ENCODE results near the gene DYNLRB1. TPM values are rescaled to one million over a fixed set of nuclear protein-coding genes. Genes with fewer than 3 reads are reported as not detected.

Gene DYNLRB1
- total RNA-seq, 2 donors from 2014 or later, result 106 to 107 TPM

DNA sequence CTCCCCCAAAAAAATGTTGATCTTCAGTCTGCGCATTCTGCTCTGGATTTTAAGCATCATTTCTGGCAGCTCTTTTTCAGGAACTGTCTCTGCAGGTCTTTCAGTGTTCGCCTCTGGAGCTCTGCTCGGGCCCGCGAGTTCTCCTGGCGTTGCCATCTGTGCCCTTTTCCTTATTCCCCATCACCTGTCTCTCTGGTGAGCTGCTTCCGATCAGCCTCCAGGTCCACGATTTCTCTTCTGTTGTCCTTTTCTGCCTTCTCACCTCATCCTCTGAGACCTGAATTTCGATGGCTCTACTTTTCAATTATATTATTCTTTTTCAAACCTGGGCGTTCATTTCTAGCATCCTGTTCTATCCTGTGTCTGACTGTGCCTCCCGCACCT lies 41.7 kb downstream of the DYNLRB1 start:
- H3K27me3 ChIP-seq, result no peaks in the 10 kb centered on the region
- peak overlapping the region; percentile 81 for H3K27ac ChIP-seq
- TF ChIP-seq, protein P1, sequence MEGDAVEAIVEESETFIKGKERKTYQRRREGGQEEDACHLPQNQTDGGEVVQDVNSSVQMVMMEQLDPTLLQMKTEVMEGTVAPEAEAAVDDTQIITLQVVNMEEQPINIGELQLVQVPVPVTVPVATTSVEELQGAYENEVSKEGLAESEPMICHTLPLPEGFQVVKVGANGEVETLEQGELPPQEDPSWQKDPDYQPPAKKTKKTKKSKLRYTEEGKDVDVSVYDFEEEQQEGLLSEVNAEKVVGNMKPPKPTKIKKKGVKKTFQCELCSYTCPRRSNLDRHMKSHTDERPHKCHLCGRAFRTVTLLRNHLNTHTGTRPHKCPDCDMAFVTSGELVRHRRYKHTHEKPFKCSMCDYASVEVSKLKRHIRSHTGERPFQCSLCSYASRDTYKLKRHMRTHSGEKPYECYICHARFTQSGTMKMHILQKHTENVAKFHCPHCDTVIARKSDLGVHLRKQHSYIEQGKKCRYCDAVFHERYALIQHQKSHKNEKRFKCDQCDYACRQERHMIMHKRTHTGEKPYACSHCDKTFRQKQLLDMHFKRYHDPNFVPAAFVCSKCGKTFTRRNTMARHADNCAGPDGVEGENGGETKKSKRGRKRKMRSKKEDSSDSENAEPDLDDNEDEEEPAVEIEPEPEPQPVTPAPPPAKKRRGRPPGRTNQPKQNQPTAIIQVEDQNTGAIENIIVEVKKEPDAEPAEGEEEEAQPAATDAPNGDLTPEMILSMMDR (IDR thresholded peaks at IDR 0.05), result no peak
- no peaks in the 10 kb centered on the region for H3K36me3 ChIP-seq
- no peak for DNase-seq
- H3K9me3 ChIP-seq, result no peaks in the 10 kb centered on the region
- peak overlapping the region; percentile 68 to 73 for H3K9ac ChIP-seq (ENCODE audit: low read depth in 2 of 2, low read length in 2 of 2)
- H3K4me3 ChIP-seq, result peak overlapping the region; percentile 51
- H3K4me1 ChIP-seq, result no peaks in the 10 kb centered on the region
- intact Hi-C loops (cut with DNase I), result no loop called here

DNA sequence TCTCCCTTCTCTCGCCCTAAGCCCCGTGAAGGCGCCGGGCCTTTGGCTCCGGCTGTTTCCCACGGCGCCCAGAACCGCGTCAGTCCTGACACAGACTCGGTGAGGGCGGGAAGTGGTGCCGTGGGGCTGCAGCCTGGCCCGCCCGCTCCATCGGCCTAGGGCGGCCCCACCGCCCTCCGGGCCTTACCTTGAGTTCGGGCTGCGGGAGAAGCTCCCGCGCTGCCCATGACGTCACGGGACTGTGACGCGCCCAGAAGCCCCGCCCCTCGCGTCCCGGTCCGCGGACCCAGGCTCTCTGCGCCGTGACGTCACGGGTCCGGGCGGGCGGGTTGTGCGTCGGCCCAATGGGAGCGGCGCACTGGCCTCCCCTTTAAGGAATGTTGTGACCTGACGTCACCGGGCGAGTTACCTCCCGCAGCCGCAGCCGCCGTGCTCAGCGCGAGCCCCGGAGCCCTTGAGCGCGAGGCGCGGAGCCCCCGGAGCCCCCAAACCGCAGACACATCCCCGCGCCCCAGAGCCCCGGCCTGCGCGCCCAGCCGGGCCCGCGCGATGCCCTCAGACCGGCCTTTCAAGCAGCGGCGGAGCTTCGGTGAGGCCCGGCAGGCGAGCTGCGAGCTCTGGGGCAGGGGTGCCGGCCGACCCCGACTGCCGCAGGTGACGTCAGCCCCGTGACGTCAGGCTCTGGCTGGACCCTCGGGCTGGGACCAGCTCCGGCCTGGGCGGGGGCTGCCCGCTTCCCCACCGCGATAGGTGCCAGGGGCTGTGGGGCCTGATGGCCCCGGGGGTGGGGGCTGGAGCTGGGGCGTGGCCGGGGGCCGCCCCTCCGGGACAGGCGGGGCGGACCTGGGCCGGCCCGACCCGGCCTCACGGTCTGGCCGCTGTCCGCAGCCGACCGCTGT lies 42.3 kb downstream of the DYNLRB1 start, which contains the start of gene MAP1LC3A:
Gene MAP1LC3A (plus strand): TSS at position 399 of the 899 bp plus-strand sequence. CDS start 151 bp downstream, at position 550.
- Histone ChIP-seq H3K27ac (peak within 1 kb of the TSS; percentile 81), H3K4me3 (peak within 1 kb of the TSS; percentile 51), H3K9ac (ENCODE audit: low read depth in 2 of 2, low read length in 2 of 2) (peak within 1 kb of the TSS; percentile 73 to 86), H3K4me1 (no peaks in the 10 kb centered on the region), H3K27me3 (no peaks in the 10 kb centered on the region), H3K36me3 (no peaks in the 10 kb centered on the region), H3K9me3 (no peaks in the 10 kb centered on the region)
- DNase-seq, result peak; percentile 94
- TF ChIP-seq, protein P1 (IDR thresholded peaks at IDR 0.05), result no peak
- intact Hi-C loops (cut with DNase I), result no loop called here

DNA sequence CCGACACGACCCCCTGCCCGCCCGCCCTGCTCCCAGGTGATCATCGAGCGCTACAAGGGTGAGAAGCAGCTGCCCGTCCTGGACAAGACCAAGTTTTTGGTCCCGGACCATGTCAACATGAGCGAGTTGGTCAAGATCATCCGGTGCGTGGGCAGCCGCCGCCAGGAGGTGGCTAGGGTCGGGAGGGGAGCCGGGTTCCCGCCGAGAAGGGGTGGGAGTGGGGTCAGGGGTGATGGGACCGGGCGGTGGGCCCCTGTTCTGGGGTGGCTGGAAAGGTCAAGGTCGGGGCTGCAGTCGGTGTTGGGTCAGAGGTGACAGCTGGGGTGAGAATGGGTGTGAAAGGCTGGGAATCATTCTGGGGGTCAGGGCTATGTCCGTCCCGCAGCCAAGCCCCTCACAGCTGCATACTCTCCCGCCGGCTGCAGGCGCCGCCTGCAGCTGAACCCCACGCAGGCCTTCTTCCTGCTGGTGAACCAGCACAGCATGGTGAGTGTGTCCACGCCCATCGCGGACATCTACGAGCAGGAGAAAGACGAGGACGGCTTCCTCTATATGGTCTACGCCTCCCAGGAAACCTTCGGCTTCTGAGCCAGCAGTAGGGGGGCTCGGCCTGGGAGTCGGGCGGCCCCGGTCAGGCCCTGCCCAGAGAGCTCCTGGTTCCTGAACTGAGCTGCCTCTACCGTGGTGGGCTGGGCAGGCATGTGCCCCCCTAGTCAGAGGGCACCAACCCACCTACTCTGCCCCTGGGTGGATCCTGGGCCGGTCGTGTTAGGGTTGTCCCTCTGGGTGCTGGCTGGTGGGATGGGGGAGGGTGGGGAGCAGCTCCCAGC lies 43.3 kb downstream of the DYNLRB1 start:
- TF ChIP-seq, protein P1 (IDR thresholded peaks at IDR 0.05), result no peak
- intact Hi-C loops (cut with DNase I), result no loop called here
- no peak for DNase-seq

DNA sequence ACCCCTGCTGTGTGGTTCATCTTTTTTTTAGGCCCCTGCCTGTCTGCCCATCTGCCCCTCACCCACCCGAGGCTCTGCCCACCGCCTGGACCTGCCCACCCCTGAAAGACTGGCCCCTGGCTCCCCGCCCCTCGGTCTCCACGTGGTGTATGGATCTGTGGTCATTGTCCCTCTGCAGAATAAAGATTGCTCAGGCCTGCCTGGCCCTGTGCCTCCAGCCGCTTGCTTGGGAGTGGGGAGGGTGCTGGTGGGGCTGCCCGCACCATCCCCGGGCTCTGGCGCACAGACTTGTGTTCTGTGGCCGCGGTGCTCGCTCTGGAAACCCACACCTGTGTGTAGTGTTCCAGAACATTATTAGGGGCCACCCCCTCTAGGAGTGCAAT lies 43.9 kb downstream of the DYNLRB1 start:
- H3K9ac ChIP-seq (ENCODE audit: low read depth in 2 of 2, low read length in 2 of 2), result no peak overlapping the region
- intact Hi-C loops (cut with DNase I), result no loop called here
- H3K4me1 ChIP-seq, result no peaks in the 10 kb centered on the region
- DNase-seq, result no peak
- no peaks in the 10 kb centered on the region for H3K27me3 ChIP-seq
- no peak overlapping the region for H3K4me3 ChIP-seq
- H3K9me3 ChIP-seq, result no peaks in the 10 kb centered on the region
- H3K27ac ChIP-seq, result no peak overlapping the region
- H3K36me3 ChIP-seq, result no peaks in the 10 kb centered on the region
- TF ChIP-seq, protein P1 (IDR thresholded peaks at IDR 0.05), result no peak

More for the DNA sequence above, 43.3 kb downstream of the DYNLRB1 start:
- Histone ChIP-seq H3K36me3 (no peaks in the 10 kb centered on the region), H3K9ac (ENCODE audit: low read depth in 2 of 2, low read length in 2 of 2) (peak overlapping the region in 1 of 2 donors; percentile 31), H3K9me3 (no peaks in the 10 kb centered on the region), H3K27me3 (no peaks in the 10 kb centered on the region), H3K4me3 (peak overlapping the region; percentile 51), H3K27ac (no peak overlapping the region), H3K4me1 (no peaks in the 10 kb centered on the region)

DNA sequence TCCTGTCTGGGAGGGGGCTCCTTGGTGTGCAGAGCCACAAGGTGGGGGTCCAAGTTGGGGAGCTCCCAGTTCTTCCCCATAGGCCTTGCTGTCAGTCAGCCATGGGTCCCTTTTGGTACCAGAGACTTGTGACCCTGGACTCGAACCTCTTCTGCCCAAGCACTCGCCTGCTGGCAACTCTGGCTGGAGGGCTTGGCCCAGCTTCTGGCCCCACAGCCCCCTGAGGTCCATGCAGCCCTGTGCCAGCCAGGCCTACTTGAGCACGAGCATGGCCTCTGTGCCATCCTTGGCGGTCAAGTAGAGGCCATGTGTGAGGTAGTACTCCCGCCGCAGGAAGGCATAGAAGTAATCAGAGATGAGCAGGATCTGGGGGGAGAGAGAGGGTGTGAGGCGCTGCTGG lies 44.4 kb downstream of the DYNLRB1 start:
- TF ChIP-seq, protein P1 (IDR thresholded peaks at IDR 0.05), result no peak
- intact Hi-C loops (cut with DNase I), result no loop called here
- no peak overlapping the region for H3K9ac ChIP-seq (ENCODE audit: low read depth in 2 of 2, low read length in 2 of 2)
- H3K36me3 ChIP-seq, result no peaks in the 10 kb centered on the region
- no peak for DNase-seq
- no peak overlapping the region for H3K27ac ChIP-seq
- H3K4me1 ChIP-seq, result no peaks in the 10 kb centered on the region
- H3K4me3 ChIP-seq, result no peak overlapping the region
- H3K27me3 ChIP-seq, result no peaks in the 10 kb centered on the region
- H3K9me3 ChIP-seq, result no peaks in the 10 kb centered on the region

Data from colonic mucosa (tissue), 4 donors.